ENCODE results near the gene MEGF6.
"Not testable (repeated sequence)": the region's sequence is repeated elsewhere in the genome, so short reads cannot be mapped to it uniquely, and the experiment has no call there.

MEGF6 gene

DNA sequence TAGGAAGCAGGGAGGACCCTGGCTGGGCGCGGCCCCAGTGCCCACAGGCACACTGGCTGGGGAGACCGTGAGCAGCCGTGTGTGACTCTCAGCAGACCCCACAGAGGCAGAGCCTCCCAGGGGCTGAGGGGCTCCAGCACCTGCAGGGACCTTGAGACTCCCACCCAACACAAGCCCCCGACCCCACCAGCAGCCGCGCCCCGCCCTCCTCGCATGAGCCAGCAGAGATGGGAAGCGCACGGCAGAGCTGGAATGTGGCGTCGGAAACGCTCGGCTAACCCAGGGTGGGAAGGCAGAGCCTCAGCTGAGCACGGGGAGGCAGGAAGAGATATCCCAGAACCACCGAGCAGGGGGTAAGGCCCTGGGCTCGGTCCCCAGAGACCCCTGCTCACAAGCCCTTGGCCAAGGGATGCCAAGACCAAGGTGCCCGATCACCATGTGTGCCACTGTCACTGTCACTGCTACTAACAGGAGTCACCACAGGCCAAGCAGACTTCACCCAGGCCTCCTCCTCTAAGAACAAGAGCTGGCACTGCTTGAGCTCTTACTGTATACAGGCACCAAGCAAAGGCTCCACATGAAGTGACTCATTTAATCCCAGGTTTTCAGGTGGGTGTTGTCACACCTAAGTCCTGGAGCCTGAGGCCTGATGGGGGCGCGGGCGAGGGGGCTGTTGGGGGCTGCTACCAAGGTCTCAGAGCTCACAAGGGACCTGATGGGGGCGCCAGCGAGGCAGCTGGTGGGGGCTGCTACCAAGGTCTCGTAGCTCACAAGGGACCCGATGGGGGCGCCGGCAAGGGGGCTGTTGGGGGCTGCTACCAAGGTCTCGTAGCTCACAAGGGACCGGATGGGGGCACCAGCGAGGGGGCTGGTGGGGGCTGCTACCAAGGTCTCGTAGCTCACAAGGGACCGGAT lies 20.1 kb downstream of the MEGF6 start:
- DNase-seq = no peak

DNA sequence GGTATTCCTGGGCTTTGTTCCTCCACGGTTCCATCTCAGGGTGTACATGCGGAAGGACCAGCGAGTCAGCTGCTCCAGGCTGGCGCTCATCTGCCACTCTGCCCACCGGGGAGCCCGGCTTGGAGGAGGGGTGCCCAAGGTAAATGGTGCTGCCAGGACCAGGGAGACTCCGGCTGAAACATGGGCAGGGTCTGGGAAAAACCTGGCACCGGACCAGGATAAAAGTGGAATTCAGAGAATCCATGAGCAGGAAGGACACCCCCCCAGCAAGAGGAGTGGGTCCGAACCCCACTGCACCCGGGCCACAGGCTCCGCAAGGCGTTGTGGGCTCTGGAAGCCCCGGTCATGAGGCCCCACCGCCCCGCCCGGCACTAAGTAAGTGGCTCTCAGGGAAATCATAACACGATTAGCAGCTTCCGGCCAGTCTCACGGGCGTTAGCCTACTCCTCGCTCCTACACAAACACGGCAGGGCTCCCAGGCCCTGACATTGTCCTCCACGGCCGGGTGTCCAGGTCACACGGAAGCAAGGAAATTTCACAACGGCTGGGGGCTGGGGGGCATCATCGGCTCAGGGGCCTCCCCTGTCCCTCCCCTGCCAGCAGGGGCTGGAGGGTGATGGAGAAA lies 21.1 kb downstream of the MEGF6 start:
- no peak for DNase-seq

GRCh38 chr1:3588395-3588794 lies 22.9 kb downstream of the MEGF6 start:
- no peak for DNase-seq

DNA sequence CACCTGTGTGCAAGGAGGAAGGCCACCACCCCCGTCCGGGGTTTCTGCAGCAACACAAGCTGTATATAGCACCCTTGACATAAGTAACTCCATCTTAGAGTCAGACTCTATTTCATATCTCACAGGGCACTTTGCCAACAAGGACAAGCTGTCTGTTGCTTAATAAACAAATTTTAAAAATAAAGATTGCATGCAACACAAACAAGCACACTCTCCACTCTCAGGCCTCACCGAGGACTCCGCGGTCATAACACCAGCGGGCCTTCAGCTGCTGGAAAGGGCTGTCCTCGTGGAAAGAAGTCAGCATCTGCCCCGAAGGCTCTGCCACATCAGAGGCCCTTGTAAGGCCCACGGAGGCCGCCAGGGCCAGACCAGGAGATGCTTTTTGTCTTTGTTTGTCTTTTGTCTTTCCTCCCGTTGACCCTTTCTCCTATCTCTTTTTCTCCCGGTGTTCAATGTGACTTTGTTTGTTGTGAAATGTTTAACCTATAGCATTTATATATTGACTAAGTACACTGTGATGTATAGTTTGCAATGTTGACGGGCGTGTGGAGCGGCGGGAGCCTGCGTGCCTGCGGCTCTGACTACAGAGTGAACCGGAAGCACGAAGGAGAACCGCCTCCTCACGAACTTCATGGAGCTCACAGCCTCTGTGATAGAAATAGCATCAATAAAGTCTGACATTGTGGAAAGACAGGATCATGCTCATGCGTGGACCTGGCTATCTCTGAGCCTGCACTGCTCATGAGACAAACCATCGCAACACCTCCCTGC lies 24.1 kb downstream of the MEGF6 start:
- DNase-seq = no peak

DNA sequence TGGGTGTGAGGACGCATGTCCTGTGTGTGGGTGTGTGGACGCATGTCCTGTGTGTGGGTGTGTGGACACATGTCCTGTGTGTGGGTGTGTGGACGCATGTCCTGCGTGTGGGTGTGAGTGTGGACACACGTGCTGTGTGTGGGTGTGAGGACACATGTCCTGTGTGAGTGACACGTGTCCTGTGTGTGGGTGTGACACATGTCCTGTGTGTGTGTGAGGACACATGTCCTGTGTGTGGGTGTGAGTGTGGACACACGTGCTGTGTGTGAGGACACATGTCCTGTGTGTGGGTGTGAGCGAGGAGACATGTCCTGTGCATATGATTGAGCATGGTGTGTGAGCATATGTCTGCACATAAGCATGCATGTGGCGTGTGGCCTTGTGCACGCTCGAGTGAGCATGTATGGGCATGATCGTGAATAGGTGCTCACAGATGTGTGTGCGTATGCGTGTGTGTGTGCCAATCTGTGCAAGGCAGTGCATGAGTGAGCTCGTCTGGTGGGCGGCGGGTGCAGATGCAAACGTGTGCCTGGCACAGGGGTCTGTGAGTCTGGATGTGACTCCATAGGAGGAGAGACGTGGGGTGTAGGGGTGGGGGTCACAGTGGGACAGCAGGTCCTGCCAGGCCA lies 25.3 kb downstream of the MEGF6 start:
- no peak for DNase-seq

GRCh38 chr1:3585353-3585868 lies 25.9 kb downstream of the MEGF6 start:
- not testable (repeated sequence) for DNase-seq

- no peak for DNase-seq
Measured at GRCh38 chr1:3584915-3585314, 26.4 kb downstream of the MEGF6 start.

GRCh38 chr1:3583751-3584150 lies 27.6 kb downstream of the MEGF6 start:
- not testable (repeated sequence) for DNase-seq

DNA sequence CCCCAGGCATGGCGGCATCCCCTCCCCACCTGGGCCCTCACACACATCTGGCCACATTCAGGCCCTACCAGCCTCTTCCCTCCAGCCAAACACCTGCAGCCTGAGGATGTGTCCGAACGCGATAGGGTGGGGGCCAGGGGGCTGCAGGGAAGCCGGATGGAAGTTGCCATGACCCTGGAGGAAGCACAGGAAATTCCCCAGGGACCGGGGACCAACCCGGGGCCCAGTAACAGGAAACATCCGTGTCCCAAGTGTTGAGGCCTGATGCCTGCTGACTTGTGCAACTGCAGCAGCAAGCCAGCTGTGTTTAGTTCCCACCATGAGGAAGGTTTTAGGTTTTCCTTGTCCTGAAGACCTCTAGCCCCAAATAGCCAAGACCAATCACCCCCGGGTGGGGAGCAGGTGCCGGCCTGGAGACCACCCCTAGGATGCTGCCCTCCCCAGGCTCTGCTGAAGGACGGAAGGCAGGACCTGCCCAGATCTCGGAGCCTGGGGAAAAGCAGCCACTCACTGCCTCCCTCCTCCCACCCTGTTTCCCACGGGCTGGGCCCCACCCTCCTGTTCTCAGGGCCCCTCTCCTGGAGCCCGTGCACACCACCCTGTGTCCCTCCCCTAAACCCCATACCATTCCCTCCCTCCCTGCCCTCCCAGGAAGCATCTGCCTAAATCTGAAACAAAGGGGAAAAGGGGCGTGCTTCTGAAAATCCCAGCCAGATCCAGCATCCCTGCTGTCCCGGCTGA lies 29.8 kb downstream of the MEGF6 start:
- no peak for DNase-seq

- DNase-seq = no peak
Measured at GRCh38 chr1:3580231-3580630, 31.1 kb downstream of the MEGF6 start.

DNA sequence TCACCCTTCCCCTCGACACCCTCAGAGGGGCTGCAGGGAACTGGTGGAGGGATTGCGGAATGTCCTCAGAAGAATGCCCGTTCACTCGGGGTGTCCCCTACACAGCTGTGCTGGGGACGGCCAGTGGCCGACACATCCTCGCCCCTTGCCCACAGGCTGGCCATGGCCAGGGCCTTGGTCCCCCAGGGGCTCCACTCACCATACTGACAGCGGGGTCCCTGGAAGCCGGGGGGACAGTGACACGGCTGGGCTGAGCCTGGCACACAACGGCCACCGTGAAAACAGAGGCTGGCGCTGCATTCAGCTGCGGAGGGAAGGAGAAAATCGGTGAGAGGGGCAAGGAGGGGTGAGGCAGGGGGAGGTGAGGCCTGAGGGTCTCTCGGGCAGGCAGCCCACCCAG lies 31.7 kb downstream of the MEGF6 start:
- no peak for DNase-seq

- DNase-seq = no peak
Measured at GRCh38 chr1:3578906-3579305, 32.4 kb downstream of the MEGF6 start.

DNA sequence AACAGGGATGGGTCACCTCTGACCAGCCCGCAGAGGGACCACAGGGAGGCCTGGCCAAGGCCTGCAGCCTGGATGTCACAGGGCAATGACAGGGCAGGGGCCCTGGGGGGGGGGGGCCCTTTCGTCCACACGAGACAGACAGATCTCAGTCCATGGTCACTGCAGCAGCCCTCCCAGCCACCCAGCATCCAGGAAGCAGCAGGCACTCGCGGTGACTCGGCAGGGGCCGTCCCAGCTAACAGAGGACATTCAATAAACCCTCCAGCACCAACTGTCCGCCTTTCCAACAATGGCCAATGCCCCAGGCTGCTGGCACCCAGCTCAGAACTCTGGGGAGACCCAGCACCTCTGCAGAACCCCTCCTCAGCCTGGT lies 32.9 kb downstream of the MEGF6 start:
- DNase-seq = no peak

DNA sequence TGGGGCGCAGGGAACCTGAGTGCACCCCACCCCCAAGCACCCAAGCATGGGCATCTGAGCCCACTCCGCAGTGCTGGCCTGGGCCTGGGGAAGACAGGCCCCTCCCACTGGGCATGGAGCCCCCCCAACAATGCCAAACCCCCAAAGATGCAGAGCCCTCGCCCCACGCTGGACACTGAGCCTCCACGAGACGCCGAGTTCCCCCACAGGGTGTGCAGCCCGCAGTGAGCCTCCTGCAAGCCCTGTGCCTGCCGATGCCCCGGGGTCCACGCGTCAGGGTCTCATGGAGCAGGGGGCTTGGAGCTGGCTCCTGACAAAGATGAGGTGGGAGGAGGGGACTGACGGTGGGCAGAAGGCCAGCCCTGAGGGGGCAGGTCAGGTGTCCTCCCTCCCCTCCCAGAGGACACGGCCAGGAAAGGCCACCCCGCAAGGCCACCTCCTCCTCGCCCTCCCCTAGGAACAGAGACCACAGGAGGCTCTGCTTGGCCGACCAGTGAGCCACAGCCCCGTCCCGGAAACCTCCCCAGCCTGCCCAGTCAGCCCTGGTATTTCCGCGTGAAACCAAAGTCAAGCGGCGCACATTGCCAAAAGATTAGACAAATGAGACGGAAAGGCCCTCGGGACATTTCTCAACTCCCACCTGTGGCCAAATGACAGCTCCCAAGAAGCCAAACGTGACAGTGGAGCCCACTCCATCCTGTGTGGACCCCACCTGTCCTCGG lies 33.4 kb downstream of the MEGF6 start:
- no peak for DNase-seq

DNA sequence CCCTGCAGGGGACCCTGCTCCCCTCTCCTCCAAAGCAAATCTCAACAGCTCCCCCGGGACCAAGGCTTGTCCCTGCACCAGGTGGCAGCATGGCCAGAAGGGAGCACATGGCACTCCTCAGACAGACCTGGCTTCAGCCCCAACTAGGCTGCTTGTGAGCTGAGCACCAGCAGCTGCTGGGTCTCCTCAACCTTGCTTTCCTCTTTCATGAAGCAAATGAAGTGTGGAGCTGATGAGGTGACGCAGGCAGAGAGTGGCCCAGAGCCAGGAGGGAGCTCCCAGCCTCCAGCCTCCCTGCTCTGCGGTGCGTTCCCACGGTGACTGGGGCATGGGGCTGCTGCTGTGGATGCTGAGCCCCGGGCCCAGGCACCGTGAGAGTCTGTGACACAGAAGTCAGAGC lies 34.0 kb downstream of the MEGF6 start:
- DNase-seq = no peak

DNA sequence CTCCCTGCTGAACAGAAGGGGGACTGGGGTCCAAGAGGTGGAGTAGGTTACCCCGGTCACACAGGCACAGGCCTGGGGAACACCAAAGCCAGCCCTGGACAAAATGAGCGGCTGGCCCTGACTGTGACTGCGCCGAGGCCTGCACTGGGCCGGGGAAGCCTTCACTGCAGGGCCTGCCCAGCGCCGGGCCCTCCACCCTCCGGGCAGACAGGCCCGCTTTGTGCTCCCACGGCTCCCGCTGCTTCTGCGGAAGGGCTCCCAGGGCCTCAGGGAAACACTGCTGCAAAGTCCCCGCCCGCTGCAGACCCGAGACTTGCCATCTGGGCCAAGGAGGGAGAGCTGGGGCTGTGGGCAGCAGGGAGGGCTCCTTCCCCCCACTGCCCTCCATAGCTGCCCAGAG lies 35.3 kb downstream of the MEGF6 start:
- DNase-seq = no peak

DNA sequence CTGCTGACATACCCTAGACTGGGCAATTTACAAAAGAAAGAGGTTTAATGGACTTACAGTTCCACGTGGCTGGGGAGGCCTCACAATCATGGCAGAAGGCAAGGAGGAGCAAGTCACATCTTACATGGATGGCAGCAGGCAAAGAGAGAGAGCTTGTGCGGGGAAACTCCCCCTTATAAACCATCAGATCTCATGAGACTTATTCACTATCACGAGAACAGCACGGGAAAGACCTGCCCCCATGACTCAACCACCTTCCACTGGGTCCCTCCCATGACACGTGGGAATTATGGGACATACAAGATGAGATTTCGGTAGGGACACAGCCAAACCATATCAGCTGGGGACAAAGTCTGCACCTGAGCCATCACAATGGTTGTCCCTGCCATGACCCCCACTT lies 35.8 kb downstream of the MEGF6 start:
- not testable (repeated sequence) for DNase-seq

- no peak for DNase-seq
Measured at GRCh38 chr1:3573500-3573899, 37.8 kb downstream of the MEGF6 start.

- DNase-seq = not testable (repeated sequence)
Measured at GRCh38 chr1:3572638-3573037, 38.7 kb downstream of the MEGF6 start.

- DNase-seq = no peak
Measured at GRCh38 chr1:3571263-3571662, 40.0 kb downstream of the MEGF6 start.

Measured in NCI-H526 treated with DMSO at 0.1 percent for 48 hours (cell line).